Fibroblast of lung (primary cell): ENCODE data around the gene CHKA. TPM values are rescaled to one million over a fixed set of nuclear protein-coding genes. Genes with fewer than 3 reads are reported as not detected.

Experiments
- DNase-seq, 2 donors: peaks; one replicate each; pipeline versions ENCODE4 v3.0.0 to v3.0.0-alpha.2; 2010; ENCODE audit warnings: low read depth in 2 of 2
- H2AFZ ChIP-seq: 2 replicates; pipeline ENCODE4 v1.5.1; 2012; ENCODE audit warnings: low read length, control low read depth, inconsistent platforms
- H3K27ac ChIP-seq: 2 replicates; pipeline ENCODE4 v1.5.1; 2011; ENCODE audit warnings: low read length, control low read depth; ENCODE audit not compliant: insufficient read depth
- H3K27me3 ChIP-seq: 2 replicates; pipeline ENCODE4 v1.5.1; 2011; ENCODE audit warnings: mild to moderate bottlenecking, low read length; ENCODE audit not compliant: control insufficient read depth, insufficient read depth
- H3K36me3 ChIP-seq: 2 replicates; pipeline ENCODE4 v1.5.1; 2011; ENCODE audit warnings: low read length; ENCODE audit not compliant: control insufficient read depth, insufficient read depth
- H3K4me1 ChIP-seq: 2 replicates; pipeline ENCODE4 v1.5.1; 2011; ENCODE audit warnings: low read length; ENCODE audit not compliant: control insufficient read depth, insufficient read depth; ENCODE audit errors: extremely low read depth
- H3K4me2 ChIP-seq: 2 replicates; pipeline ENCODE4 v1.5.1; 2011; ENCODE audit warnings: low read length, control low read depth; ENCODE audit not compliant: insufficient read depth; ENCODE audit errors: extremely low read depth
- H3K4me3 ChIP-seq, 4 experiments: fragments of 200-600 bp in 1 of 4; sonication (generic) in 1 of 4; replicated peaks in 1 of 4; 2 replicates each; pipeline ENCODE4 v1.5.1; 2011 to 2016; ENCODE audit warnings: low read length in 4 of 4, low read depth in 3 of 4, mild to moderate bottlenecking in 3 of 4, control low read depth in 2 of 4, inconsistent platforms in 1 of 4, mixed read lengths in 1 of 4; ENCODE audit not compliant: insufficient read depth in 1 of 4; ENCODE audit errors: control extremely low read depth in 1 of 4
- H3K79me2 ChIP-seq: 2 replicates; pipeline ENCODE4 v1.5.1; 2012; ENCODE audit warnings: mild to moderate bottlenecking, low read length, inconsistent platforms; ENCODE audit not compliant: control insufficient read depth, insufficient read depth
- H3K9ac ChIP-seq: 2 replicates; pipeline ENCODE4 v1.5.1; 2011; ENCODE audit warnings: mild to moderate bottlenecking, low read length, control low read depth; ENCODE audit not compliant: insufficient read depth
- H3K9me3 ChIP-seq: 2 replicates; pipeline ENCODE4 v1.5.1; 2012; ENCODE audit warnings: low read depth, low read length; ENCODE audit not compliant: control insufficient read depth, insufficient read depth
- H4K20me1 ChIP-seq: 2 replicates; pipeline ENCODE4 v1.5.1; 2011; ENCODE audit warnings: low read length; ENCODE audit not compliant: control insufficient read depth, insufficient read depth; ENCODE audit errors: extremely low read depth
- CTCF ChIP-seq, 2 donors: IDR thresholded peaks in 1 of 2; conservative IDR thresholded peaks in 1 of 2; 1 replicate in 1 of 2; 2 replicates in 1 of 2; pipeline ENCODE4 v1.5.1; 2011 to 2012; ENCODE audit warnings: low read length in 2 of 2, control low read depth in 1 of 2, inconsistent platforms in 1 of 2, low read depth in 1 of 2, mild to moderate bottlenecking in 1 of 2
- EZH2 ChIP-seq: IDR thresholded peaks from 2 replicates; pipeline ENCODE4 v1.5.1; 2012; ENCODE audit warnings: low read length, control low read depth, mild to moderate bottlenecking; ENCODE audit errors: missing control alignments
- polyA plus RNA-seq, 2 donors: library from polyadenylated mRNA; depleted of rRNA in 1 of 2; stranded (reverse) in 1 of 2; unstranded in 1 of 2; fragments of >200 nt; gene quantifications; 2 replicates each; pipeline ENCODE4 v1.2.1, GENCODE V29; 2011 to 2012; ENCODE audit warnings: missing spikeins in 1 of 2
- total RNA-seq: library from RNA; depleted of rRNA; stranded (reverse); fragments of >200 nt; gene quantifications from 2 replicates; pipeline ENCODE4 v1.2.1, GENCODE V29; 2014

Gene CHKA
- total and polyA plus RNA-seq, 2 donors (not counting 1 experiment from before 2014, with no cell fraction given), result 7.2 to 8.4 TPM

DNA sequence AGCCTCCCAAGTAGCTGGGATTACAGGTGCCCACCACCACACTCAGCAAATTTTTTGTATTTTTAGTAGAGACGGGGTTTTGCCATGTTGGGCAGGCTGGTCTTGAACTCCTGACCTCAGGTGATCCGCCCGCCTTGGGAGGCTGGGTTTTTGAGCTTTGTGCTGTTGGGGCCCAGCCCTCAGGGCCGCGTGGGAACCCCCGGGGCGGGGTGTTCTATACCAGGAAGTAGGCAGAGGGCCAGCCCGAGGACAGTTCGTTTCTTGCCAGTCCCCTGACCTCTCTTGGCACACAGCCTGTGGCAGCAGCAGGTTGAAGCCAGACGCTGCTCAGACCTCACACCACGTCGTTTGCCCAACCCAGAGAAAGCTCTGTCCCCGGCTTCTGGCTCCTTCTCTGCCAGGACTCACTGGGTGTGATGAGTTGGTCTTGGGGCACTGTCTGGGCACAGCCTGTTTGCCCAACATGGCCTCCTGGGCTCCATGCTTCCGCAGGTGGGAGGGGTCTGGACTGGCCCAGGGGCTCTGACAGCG, 24.9 kb upstream of the CHKA start:
- no peak overlapping the region for H3K4me3 ChIP-seq
- peaks cover 2% of the 10 kb centered on the region for H4K20me1 ChIP-seq
- H3K36me3 ChIP-seq, result no peaks in the 10 kb centered on the region
- H3K9ac ChIP-seq, result no peak overlapping the region
- no peak overlapping the region for H3K4me2 ChIP-seq
- TF ChIP-seq EZH2, result no peak
- TF ChIP-seq CTCF (conservative IDR thresholded peaks at IDR 0.05 in 1 of 2, IDR thresholded peaks at IDR 0.05 in 1 of 2; ENCODE audit: low read depth in 1 of 2, low read length in 2 of 2), result no peak
- no peaks in the 10 kb centered on the region for H3K79me2 ChIP-seq
- H3K27ac ChIP-seq, result no peak overlapping the region
- H3K9me3 ChIP-seq, result no peaks in the 10 kb centered on the region
- peak in 1 of 2 donors; percentile 19 for DNase-seq
- H3K27me3 ChIP-seq, result no peaks in the 10 kb centered on the region
- H2AFZ ChIP-seq, result no peak overlapping the region
- H3K4me1 ChIP-seq, result no peaks in the 10 kb centered on the region

DNA sequence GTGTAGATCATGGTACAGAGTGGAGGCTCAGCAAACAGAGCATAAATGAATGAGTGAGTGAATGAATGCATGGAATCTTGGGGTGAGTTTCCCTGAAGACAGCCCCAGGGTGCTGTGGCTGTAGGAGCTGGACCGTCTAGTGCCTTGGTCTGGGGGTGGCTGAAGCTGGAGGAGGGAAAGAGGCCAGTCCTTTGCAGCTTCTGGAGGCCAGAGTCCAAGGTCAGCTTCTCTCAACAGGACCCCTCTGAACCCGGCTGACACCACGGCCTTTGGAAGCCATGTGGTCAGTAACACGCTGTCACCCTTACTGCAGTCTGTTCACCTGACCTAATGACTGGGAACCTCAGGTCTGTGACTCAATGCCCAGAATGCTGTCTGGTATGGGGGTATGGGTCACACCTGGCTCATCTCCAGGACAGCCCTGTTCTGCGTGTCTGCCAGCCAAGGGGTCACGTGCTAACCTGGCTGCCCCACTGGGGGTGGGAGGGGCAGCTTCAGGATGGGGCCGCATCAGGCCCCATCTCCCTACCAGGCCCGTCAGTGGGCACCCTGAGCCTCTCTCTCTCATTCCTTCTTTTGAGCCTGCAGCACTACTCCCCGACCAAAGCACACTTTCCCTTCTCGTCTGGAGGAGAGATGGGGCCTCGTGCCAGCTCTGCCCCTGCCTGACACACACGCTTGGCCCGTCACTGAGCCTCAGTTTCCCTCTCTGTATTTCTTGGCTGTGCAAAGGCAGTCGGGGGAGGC, 24.1 kb upstream of the CHKA start:
- no peak for TF ChIP-seq EZH2
- no peak for TF ChIP-seq CTCF (conservative IDR thresholded peaks at IDR 0.05 in 1 of 2, IDR thresholded peaks at IDR 0.05 in 1 of 2; ENCODE audit: low read depth in 1 of 2, low read length in 2 of 2)
- Histone ChIP-seq H3K9me3 (no peaks in the 10 kb centered on the region), H2AFZ (no peak overlapping the region)

GRCh38 chr11:68143310-68143689, 22.1 kb upstream of the CHKA start:
- TF ChIP-seq CTCF (conservative IDR thresholded peaks at IDR 0.05 in 1 of 2, IDR thresholded peaks at IDR 0.05 in 1 of 2; ENCODE audit: low read depth in 1 of 2, low read length in 2 of 2) (no peak), EZH2 (no peak)
- no peaks in the 10 kb centered on the region for H3K79me2 ChIP-seq
- no peaks in the 10 kb centered on the region for H4K20me1 ChIP-seq
- no peak for DNase-seq
- H3K4me1 ChIP-seq, result no peaks in the 10 kb centered on the region
- H3K36me3 ChIP-seq, result no peaks in the 10 kb centered on the region
- no peak overlapping the region for H3K27ac ChIP-seq
- no peak overlapping the region for H3K4me2 ChIP-seq
- no peak overlapping the region for H3K9ac ChIP-seq
- H3K4me3 ChIP-seq, result no peak overlapping the region
- H3K9me3 ChIP-seq, result no peaks in the 10 kb centered on the region
- no peak overlapping the region for H2AFZ ChIP-seq
- H3K27me3 ChIP-seq, result no peaks in the 10 kb centered on the region

More for the DNA sequence above, 24.1 kb upstream of the CHKA start:
- H3K9ac ChIP-seq, result no peak overlapping the region
- H3K79me2 ChIP-seq, result no peaks in the 10 kb centered on the region
- H3K27me3 ChIP-seq, result no peaks in the 10 kb centered on the region
- DNase-seq, result no peak
- no peak overlapping the region for H3K27ac ChIP-seq
- no peak overlapping the region for H3K4me2 ChIP-seq
- H4K20me1 ChIP-seq, result peaks cover 1% of the 10 kb centered on the region
- H3K36me3 ChIP-seq, result no peaks in the 10 kb centered on the region
- H3K4me1 ChIP-seq, result no peaks in the 10 kb centered on the region
- H3K4me3 ChIP-seq, result no peak overlapping the region
